ENCODE data around the gene MYL2.

The MYL2 gene

DNA sequence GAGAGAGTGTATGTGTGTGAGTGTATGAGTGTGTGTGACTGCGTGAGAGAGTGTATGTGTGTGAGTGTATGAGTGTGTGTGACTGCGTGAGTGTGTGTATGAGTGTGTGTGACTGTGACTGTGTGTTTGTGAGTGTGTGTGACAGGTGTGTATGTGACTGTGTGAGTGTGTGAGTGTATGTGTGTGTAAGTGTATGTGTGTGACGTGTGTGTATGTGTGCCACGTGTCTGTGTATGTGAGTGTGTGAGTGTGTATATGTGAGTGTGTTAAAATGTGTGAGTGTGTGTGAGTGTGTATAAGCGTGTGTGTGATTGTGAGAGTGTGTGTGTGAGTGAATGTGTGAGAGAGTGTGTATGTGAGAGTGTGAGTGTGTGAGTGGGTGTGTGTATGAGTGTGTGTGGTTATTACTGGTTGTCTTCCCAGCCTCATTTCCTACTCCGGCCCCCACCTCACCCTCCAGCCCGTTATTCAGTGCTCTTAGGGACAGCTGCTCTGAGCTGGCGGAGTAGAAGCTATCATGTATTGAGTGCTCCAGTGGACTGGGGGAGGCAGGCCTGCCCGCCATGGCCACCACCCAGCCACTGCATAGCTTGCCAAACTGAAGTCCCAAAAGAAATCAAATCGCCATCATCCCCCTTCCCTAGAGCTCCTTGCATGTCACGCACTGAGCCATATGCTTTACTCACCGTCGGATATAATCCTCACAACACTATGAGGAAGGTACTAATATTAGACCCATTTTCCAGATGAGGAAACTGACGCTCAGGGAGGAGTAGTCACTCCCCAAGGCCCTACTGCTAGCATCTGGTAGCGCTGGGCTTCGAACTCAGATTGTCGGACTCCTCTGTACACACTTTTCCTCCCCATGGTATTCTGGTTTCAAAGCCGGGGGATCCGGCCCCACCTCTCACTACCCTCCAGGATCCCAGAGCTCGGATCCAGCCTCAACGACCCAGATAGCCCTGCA, 10.3 kb upstream of the MYL2 start:
- peak; percentile 50 for DNase-seq (ENCODE audit: low spot score)

DNA sequence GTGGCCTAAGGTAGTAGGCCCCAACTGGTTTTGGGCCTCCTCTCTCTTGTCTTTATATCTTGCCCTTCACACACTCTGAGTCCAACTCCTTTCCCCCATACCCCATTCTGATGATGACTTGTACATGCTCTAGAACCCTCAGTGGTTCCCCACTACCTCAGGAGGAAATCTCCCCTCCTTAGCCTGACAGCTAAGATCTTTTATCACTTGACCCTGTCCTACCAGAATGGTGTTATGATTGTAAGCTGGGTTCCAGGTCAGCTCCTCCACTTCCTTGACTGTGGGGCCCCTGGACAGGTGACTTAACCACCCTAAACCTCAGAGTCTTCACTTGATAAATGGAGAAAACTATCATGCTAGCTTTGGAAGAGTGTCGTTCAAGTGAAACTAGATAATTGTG, 9.4 kb upstream of the MYL2 start:
- peak; percentile 8 for DNase-seq (ENCODE audit: low spot score)

GRCh38 chr12:110928700-110929099, 8.3 kb upstream of the MYL2 start:
- DNase-seq (ENCODE audit: low spot score) = peak; percentile 11

GRCh38 chr12:110927546-110927945, 7.2 kb upstream of the MYL2 start:
- no peak for DNase-seq (ENCODE audit: low spot score)

- DNase-seq (ENCODE audit: low spot score) = no peak
Measured at GRCh38 chr12:110923692-110924334, 3.4 kb upstream of the MYL2 start.

GRCh38 chr12:110923192-110923591, 2.8 kb upstream of the MYL2 start:
- no peak for DNase-seq (ENCODE audit: low spot score)

DNA sequence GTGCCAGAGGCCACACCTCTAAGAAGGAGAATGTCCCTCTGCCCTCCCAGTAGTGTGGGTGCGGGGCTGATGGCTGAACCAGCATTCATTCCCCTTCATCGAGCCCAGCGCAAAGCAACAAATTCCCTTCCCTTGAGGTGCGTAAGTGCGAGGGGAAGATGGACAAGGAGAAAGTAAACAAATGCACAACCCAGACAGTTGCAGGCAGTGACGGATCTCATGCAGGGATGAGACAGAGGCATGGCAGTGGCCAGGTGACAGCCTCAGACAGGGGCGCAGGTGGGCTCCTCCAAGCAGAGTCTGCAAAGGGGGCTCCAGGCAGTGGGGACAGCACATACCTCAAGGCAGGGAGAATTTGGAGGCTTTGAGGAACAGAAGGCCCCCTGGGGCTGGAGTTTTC, 2.3 kb upstream of the MYL2 start:
- DNase-seq (ENCODE audit: low spot score) = no peak

DNA sequence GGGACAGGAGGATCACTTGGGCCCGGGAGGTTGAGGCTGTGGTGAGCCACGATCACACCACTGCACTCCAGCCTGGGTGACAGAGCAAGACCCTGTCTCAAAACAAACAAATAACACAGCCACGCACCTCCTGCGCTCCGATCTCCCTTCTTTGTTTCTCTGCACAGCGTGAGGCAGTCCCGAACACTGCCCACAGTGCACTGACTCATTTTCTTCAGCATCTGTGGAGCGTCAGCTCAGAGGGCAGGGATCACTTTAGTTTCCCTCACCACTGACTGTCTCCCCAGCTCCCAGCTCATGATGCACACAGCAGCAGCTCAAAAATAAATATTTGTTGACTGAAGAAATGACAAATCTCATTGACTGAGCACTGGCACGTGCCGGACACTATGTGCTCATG, 883 bp upstream of the MYL2 start:
- DNase-seq (ENCODE audit: low spot score) = no peak

- no peak for DNase-seq (ENCODE audit: low spot score)
Measured at GRCh38 chr12:110919720-110920119, 659 bp downstream of the MYL2 start.

- no peak for DNase-seq (ENCODE audit: low spot score)
Measured at GRCh38 chr12:110917961-110918360, 2.4 kb downstream of the MYL2 start.

GRCh38 chr12:110917467-110917866, 2.9 kb downstream of the MYL2 start:
- no peak for DNase-seq (ENCODE audit: low spot score)

GRCh38 chr12:110916295-110916875, 4.0 kb downstream of the MYL2 start:
- no peak for DNase-seq (ENCODE audit: low spot score)

- DNase-seq (ENCODE audit: low spot score) = no peak
Measured at GRCh38 chr12:110913119-110914056, 7.0 kb downstream of the MYL2 start.

DNA sequence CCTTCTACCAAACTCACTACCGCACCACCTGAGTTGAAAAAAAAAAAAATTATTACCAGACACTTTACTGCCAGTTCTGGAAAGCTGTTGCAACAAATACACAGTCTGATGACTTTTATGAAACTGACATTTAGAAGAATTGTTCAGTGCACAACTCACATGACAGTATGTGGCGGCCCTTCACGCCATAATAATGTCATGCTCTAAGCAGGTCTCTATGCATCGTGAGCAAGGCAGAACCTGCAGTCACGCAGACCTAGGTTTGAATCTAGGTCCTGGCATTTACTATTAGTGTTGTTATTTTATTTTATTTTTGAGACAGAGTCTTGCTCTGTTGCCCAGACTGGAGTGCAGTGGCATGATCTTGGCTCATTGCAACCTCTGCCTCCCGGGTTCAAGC, 8.1 kb downstream of the MYL2 start:
- DNase-seq (ENCODE audit: low spot score) = no peak

- DNase-seq (ENCODE audit: low spot score) = no peak
Measured at GRCh38 chr12:110908377-110909152, 11.8 kb downstream of the MYL2 start.

- DNase-seq (ENCODE audit: low spot score) = no peak
Measured at GRCh38 chr12:110907583-110907982, 12.8 kb downstream of the MYL2 start.

DNA sequence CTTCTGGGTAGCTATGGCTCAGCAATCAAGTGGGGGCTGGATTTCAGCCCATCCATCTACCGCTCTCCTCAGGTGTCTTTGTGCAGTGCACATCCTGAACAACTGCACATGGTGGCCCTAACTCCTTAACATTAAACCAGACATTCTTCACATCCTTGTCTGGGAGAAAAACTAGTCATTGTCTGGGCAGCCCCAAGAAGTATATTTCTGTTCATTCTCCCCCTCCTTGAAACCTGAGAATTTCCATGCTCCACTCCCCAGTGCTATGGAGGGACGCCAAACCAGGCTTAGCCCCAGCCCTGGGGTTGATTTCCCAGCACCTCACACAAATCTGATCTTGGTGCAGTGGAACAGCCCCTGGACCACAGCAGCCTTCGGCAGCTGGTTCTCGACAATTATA, 13.4 kb downstream of the MYL2 start:
- no peak for DNase-seq (ENCODE audit: low spot score)

- DNase-seq (ENCODE audit: low spot score) = no peak
Measured at GRCh38 chr12:110906516-110906915, 13.9 kb downstream of the MYL2 start.

DNA sequence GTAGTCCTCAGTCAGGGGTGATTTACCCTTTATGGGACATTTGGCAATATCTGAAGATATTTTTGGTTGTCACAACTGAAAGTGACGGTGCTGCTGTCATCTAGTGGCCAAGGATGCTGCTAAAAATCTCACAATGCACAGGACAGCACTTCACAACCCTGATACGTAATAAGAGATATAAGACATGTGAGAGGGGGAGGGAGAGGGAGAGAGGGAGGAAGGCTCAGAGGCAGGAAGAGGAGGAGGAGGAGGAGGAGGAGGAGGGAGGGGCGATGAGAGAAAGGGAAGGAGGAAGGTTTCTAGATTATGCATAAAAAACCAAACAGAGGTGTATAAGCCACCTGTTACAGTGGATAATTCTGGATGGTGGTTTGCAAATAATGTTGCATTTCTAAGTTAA, 14.3 kb downstream of the MYL2 start:
- DNase-seq (ENCODE audit: low spot score) = no peak

- DNase-seq (ENCODE audit: low spot score) = no peak
Measured at GRCh38 chr12:110903511-110903910, 16.9 kb downstream of the MYL2 start.

- no peak for DNase-seq (ENCODE audit: low spot score)
Measured at GRCh38 chr12:110901401-110901800, 19.0 kb downstream of the MYL2 start.
